Activated CD4-positive, CD25-positive, alpha-beta regulatory T cell (primary cell): ENCODE data around the gene FOLR2.
"Not testable (repeated sequence)": the region's sequence is repeated elsewhere in the genome, so short reads cannot be mapped to it uniquely, and the experiment has no call there.

Experiments
- DNase-seq, 4 experiments: peaks; one replicate each; lab custom pipeline; 2025; lab: John Stamatoyannopoulos, UW

The FOLR2 gene

DNA sequence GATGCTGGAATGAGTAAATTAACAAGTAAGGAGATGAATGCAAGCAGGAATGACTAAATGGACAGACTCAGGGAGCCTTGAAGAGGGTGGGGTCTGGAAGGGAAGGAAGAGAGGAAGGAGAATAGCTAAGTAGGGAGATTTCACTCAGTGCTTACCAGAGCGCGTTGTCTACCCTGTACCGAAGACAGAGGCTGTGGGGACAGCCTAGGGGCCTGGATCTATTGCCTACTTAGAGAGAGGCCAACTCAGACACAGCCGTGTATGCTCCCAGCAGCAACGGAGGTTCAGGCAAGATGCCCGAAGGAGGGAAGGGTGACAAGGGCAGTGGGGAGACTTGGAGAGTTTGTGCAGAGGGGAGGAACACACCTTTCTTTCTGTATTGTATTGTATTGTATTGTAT is at the start of gene FOLR2:
Gene FOLR2, plus strand, starts transcription at position 157 of the 400 bp plus-strand sequence. CDS start 1,791 bp downstream, outside the sequence.
- DNase-seq: no peak

DNA sequence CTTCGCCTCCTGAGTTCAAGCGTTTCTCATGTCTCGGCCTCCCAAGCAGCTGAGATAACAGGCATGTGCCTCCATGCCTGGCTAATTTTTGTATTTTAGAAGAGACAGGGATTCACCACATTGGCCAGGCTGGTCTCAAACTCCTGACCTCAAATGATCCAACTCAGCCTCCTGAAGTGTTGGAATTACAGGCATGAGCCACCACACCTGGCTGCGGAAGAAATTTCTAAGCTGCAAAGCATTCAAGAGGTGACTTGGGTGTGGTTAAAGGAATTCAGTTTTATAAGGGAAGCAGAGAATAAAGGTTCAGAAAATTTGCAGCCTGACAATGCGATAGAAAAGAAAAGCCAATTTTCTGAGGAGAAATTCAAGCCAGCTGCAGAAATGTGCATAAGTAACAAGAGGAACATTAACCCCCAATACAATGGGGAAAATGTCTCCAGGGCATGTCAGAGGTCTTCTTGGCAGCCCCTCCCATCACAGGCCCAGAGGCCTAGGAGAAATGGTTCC is 47.5 kb upstream of the FOLR2 start:
- not testable (repeated sequence) for DNase-seq

DNA sequence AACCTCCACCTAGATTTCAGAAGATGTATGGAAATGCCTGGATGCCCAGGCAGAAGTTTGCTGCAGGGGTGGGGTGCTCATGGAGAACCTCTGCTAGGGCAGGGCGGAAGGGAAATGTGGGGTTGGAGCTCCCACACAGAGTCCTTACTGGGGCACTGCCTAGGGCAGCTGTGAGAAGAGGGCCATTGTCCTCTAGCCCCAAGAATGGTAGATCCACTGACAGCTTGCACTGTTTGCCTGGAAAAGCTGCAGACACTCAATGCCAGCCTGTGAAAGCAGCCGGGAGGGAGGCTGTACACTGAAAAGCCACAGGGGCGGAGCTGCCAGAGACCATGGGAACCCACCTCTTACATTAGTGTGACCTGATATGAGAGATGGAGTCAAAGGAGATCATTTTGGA is 46.8 kb upstream of the FOLR2 start:
- DNase-seq: not testable (repeated sequence)

DNA sequence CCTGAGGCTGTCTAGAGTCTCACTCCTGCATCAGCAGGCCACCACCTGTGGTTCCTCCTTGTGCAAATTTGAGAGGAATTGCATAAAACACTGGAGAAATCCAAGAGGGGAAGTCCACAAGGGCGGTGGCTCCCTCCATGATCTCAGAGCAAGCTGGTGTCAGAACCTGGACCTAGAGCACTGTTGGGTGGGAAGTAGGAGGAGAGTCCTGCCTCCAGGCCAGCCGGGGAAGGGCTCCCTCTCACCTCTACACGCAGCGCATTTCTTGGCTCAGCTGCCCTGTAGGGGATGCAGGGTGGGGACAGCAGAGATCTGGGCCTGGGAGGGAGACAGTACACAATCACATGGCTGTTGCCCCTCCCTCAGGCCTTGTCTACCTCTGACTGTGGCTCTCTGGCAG is 44.6 kb upstream of the FOLR2 start:
- not testable (repeated sequence) for DNase-seq

DNA sequence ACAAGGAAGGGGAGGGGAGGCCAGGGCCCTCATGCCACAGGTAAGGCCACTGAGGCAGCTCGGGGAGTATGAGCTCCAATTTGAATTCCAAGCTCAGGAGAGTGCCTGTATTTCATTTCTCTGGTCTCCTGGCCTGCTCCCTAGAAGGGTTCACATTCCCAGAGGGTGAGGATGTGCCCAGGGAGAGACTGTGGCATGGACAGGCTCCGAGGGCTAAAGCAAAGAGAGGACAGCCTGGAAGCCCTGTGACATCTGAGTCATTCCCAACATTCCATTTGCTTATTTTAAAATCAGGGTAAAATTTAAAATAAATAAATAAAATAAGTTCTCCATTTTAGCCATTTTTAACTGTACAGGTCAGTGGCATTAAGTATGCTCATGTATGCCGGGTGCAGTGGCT is 43.3 kb upstream of the FOLR2 start:
- DNase-seq: no peak

DNA sequence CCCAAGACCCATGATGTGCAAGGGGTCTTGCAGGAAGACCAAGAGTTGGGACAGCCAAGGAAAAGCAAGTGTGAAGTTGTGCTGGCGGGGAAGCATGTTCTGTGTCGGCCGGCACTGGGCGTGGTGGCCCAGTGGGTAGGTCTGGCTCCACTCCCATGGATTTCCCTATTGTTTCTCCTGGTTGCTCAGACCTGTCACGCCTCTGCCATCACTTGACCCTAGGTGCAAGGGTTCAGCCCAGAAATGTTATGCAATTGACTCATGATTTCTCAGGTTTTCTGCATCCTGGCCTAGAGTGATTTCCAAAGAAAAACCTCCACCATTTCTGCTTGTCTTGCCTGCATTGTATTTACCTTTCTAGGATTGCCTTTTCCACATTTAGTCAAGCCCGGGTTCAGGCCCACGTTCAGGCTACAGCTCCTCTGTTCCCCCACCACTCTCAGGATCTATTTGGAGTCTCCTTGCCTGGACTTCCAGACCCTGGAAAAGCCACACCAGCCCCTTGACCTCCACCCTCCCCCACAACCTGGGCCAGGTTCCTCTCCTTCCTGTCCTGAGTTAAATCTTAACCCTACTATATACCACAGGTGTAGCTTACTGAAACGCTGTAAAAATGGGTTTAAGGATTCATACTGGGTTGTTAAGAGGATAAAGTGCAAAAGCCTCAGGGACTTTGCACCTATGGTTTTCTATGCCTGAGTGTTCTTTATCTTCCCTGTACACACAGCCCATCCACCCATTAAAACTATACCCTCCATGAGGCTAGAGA is 42.1 kb upstream of the FOLR2 start:
- no peak for DNase-seq

DNA sequence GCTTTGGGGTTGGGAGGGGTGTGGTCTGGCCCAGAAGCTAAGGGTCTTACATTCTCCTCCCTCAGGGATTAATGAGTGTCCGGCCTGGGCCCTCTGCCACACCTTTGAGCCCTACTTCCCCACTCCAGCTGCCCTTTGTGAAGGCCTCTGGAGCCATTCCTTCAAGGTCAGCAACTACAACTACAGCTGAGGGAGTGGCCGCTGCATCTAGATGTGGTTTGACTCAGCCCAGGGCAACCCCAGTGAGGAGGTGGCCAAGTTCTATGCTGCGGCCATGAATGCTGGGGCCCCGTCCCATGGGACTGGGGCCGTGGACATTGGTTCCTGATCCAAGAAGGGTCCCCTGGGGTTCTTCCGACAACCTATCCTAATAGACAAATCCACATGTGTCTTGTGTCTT is 38.9 kb upstream of the FOLR2 start:
- no peak for DNase-seq

DNA sequence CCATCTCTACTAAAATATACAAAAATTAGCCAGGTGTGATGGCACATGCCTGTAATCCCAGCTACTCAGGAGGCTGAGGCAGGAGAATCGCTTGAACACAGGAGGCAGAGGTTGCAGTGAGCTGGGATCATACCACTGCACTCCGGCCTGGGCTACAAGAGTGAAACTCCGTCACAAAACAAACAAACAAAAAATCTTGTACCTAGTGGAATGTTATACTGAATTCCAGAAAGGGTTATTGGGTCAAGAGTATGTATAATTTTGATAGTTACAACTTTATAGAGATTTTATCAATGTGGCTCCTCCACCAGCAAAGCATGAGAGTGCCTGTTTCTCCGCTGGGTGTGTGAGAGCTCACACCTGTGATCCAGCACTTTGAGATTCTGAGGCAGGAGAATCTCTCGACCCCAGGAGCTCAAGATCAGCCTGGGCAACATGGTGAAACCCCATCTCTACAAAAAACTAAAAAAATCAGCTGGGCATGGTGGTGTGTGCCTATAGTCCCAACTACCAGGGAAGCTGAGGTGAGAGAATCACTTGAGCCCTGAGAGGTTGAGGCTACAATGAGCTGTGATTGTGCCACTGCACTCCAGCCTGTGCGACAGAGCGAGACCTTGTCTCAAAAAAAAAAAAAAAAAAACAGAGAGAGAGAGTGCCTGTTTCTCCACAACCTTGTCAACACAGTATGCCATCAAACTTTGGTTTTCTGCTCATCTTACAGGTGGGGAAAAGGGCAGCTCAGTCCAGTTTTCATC is 37.4 kb upstream of the FOLR2 start:
- no peak for DNase-seq

DNA sequence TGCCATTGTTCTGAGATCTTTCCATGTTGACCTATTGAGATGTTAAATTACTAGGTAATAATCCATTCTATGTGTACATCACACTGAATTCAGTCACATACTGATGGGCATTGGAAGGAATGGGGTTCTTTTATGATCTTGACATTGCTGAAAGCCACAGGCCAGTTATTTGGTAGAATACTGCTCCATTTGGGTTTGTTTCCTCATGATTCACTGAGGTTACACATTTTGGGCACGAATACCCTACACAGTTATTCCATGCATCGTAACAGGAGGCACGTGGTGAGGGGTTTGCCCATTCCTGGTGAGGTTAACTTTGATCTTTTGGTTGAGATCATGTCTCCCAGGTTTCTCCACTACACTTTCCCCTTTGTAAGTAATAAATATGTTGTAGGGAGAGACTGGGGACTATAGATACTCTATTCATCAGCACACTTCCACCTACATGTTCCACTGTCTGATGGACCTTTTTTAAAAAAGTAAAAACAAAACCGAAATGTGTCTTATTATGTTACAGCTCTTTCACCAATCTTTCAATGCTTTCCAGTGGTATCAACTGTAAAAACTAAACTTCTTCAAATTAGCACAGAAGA is 36.7 kb upstream of the FOLR2 start:
- DNase-seq: no peak

DNA sequence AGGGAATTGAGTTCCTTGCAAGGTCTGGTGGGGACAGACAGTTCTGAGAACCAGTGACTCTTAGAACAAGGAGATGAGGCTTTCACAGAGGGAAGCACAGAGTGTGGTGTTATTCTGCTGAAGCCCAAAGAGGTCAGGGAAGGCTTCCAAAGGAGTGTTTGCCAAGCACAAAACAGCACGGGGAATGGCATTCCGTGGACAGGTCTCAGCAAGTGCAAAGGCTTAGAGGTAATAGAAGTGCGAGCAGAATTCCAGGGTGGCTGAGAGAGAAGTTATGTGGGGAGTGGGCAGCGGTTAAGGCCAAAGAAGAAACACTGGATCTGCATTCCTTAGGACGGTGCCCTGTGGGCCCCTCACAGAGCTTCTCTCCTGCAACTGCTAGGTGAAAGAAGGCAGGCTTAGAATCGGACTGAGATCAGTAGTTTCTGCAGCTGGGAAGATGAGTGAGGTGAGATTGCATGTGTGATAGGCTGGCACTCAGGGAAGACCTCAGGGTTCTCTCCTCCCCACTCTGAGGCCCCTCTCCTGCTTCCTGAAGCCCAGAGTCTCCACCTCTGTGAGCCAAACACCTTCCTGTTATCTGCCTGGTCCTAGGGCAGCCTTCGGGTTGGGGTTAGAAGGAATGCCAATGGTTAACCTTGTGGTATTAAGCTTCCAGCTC is 35.6 kb upstream of the FOLR2 start:
- not testable (repeated sequence) for DNase-seq

DNA sequence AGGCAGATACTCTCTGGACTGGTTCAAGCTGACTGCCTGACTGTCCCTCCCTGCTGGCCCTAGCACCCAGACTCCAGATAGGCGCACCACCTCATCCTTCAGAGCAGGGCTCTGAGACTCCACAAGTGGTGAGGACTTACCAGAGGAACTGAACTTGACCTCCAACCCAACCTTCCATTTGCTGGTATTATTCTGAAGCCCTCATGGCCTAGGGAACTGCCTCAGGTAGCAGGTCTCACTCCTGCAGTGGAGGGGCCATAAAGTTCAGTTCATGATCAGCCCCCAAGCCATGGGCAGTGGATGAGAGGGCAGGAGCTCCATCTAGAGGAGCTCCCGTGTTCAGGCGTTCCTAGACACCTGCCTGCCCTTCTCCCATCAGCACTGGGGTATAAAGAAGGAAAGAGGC is 35.0 kb upstream of the FOLR2 start:
- DNase-seq: not testable (repeated sequence)

DNA sequence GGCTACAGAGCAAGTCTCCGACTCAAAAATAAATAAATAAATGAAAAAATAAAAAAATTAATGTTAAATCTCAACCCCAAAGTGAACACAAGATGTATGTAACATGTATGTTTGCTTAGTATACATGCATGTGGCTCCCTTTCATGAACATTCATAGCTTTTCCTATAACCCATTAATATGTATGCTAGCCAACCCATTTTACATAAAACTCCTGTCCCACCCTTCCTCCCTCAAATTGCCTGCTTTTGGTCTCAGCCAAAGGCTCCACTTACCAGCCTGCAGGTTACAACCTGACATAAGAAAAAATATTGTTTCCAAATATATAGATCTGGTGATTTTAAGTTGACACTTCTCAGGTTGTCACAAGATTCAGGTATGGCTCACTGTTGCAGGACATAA is 28.3 kb upstream of the FOLR2 start:
- DNase-seq: no peak

DNA sequence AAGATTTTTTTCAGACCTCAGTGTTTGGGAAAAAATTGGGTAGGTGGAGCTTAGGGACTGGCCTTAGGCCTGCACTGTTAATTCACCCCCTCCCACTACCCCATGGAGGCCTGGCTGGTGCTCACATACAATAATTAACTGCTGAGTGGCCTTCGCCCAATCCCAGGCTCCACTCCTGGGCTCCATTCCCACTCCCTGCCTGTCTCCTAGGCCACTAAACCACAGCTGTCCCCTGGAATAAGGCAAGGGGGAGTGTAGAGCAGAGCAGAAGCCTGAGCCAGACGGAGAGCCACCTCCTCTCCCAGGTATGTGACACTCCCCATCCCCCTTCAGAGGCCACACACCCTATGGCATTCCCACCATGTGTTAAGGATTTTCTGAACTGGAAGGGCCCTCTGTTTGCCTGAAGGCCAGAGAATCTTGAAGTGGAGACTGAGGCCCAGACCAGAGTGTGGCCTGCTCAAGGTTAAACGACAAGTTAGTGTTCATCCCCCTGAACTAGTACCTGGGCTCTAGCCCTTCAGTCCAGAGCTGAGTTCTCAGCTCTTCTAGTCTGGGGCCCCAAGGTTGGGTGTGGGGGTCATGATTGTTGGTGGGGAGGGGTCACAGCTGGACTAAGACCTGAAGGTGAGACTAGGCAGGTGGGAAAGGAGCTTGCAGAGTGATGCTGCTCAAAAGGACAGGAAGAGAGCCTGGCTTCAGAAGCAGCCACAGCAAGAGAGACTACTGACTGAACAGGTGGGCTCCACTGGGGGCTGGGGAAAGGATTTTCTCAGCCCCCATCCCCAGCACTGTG is 26.9 kb upstream of the FOLR2 start:
- no peak for DNase-seq

DNA sequence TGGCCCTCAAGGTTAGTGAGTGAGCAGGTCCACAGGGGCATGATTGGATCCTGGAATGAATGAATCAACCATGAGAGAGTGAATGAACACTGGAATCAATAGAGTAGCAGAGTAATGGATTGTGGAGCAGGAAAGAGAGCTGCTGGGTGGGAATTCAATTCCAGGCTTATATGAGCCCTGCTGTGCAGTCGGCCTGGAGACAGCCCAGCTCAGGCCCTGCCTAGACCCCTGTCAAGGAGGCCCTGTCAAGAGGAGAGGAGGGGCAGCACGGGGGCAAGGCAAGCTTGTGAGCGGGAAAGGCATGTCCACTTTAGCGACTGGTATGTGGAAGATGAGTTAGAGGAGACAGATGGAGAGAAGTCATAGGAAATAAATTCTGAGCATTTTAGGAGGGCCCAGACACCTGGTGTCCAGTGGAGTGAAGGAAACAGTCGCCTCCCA is 25.9 kb upstream of the FOLR2 start:
- DNase-seq: no peak

DNA sequence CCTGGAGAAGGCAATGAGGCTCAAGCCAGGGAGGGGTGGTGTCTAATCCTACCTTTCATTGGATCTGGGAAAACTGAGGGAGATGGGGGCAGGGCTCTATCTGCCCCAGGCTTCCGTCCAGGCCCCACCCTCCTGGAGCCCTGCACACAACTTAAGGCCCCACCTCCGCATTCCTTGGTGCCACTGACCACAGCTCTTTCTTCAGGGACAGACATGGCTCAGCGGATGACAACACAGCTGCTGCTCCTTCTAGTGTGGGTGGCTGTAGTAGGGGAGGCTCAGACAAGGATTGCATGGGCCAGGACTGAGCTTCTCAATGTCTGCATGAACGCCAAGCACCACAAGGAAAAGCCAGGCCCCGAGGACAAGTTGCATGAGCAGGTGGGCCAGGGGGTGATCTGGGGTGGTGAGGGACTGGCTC is 24.6 kb upstream of the FOLR2 start, which contains the start of gene FOLR1:
Gene FOLR1, plus strand, starts transcription at position 180 of the 421 bp plus-strand sequence. Its CDS starts 34 bp downstream, at position 214.
- DNase-seq: no peak

DNA sequence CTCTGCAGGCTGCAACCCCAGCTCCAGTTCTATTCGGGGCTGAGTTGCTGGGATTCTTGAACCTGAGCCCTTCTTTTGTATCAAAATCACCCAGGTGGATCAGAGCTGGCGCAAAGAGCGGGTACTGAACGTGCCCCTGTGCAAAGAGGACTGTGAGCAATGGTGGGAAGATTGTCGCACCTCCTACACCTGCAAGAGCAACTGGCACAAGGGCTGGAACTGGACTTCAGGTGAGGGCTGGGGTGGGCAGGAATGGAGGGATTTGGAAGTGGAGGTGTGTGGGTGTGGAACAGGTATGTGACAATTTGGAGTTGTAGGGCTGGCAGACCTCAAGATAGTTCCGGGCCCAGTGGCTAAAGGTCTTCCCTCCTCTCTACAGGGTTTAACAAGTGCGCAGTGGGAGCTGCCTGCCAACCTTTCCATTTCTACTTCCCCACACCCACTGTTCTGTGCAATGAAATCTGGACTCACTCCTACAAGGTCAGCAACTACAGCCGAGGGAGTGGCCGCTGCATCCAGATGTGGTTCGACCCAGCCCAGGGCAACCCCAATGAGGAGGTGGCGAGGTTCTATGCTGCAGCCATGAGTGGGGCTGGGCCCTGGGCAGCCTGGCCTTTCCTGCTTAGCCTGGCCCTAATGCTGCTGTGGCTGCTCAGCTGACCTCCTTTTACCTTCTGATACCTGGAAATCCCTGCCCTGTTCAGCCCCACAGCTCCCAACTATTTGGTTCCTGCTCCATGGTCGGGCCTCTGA is 20.9 kb upstream of the FOLR2 start:
- no peak for DNase-seq

DNA sequence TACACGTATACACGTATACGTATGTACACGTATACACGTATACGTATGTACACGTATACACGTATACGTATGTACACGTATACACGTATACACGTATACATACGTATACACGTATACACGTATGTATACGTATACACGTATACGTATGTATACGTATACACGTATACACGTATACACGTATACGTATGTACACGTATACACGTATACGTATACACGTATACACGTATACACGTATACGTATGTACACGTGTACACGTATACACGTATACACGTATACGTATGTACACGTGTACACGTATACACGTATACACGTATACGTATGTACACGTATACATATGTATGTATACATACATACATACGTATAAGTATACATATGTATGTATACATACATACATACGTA is 15.1 kb upstream of the FOLR2 start:
- not testable (repeated sequence) for DNase-seq

DNA sequence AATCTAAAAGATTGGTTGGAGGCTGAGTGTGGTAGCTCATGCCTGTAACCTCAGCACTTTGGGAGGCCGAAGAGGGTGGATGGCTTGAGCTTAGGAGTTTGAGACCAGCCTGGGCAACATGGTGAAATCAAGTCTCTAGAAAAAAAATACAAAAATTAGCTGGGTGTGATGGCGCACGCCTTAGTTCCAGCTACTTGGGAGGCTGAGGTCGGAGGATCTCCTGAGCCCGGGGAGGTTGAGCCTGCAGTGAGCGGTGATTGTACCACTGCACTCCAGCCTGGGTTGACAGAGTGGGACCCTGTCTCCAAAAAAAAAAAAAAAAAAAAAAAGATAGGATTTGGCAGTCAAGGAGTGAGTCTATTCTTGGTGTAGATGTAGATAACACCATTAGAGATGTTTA is 14.0 kb upstream of the FOLR2 start:
- DNase-seq: no peak

DNA sequence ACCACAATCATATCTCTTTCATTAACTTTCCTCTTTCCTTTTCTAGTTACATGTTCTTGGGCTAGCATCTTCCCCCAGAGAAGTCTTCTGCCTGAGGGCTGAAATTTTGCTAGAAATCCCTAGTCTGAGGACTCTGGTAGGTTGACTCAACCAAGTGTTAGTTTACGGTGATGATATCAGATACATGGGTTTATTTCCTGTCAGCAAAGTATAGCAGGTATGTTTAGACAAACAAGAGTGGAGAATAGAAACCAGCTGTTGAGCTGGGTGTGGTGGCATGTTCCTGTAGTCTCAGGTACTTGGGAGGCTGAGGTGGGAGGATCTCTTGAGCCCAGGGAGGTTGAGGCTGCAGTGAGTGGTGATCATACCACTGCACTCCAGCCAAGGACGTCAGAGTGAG is 13.4 kb upstream of the FOLR2 start:
- DNase-seq: no peak

DNA sequence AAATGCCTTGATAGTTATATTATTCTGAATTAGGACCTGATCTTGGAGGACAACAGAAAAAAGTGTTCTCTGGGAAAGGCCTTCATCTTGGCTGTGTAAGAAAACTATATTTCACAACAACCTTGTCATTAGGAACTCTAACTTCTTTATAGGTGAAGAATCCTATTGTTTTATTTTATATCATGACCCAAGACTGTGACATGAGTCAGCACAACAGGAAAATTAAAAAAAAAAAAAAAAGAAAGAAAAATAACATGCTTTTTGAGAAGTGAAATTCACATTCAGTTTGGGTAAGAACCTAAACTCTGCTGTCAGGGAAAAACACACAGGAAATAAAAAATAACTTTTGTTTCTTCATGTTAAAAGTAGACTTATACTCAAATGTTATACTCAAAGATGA is 11.7 kb upstream of the FOLR2 start:
- DNase-seq: no peak
